GM23248 (cell line): ENCODE data around the gene FSTL3. TPM values are rescaled to one million over a fixed set of nuclear protein-coding genes. Genes with fewer than 3 reads are reported as not detected.

Experiments used
- DNase-seq: peaks from one replicate; pipeline ENCODE4 v3.0.0-alpha.2; 2015
- H2AFZ ChIP-seq: fragments of 200-600 bp; sonication (generic); 2 replicates; pipeline ENCODE4 v1.6.1; 2016; ENCODE audit warnings: antibody characterized with exemption
- H3F3A ChIP-seq: fragments of 200-600 bp; sonication (generic); 2 replicates; pipeline ENCODE4 v1.6.1; 2016; ENCODE audit warnings: mild to moderate bottlenecking, antibody characterized with exemption, mixed run types; ENCODE audit not compliant: insufficient read depth
- H3K27ac ChIP-seq: fragments of 200-600 bp; sonication (generic); 2 replicates; pipeline ENCODE4 v1.5.1; 2016; ENCODE audit warnings: mild to moderate bottlenecking
- H3K27me3 ChIP-seq: fragments of 200-600 bp; sonication (generic); replicated peaks from 2 replicates; pipeline ENCODE4 v1.6.1; 2016; ENCODE audit warnings: mild to moderate bottlenecking; ENCODE audit not compliant: insufficient read depth
- H3K36me3 ChIP-seq: fragments of 200-600 bp; sonication (generic); 2 replicates; pipeline ENCODE4 v1.6.1; 2016; ENCODE audit warnings: low read depth, mild to moderate bottlenecking
- H3K4me1 ChIP-seq: fragments of 200-600 bp; sonication (generic); 2 replicates; pipeline ENCODE4 v1.6.1; 2016; ENCODE audit warnings: mild to moderate bottlenecking; ENCODE audit not compliant: insufficient read depth
- H3K4me2 ChIP-seq: fragments of 200-600 bp; sonication (generic); one replicate; pipeline ENCODE4 v1.6.1; 2016; ENCODE audit warnings: mild to moderate bottlenecking; ENCODE audit not compliant: unreplicated experiment
- H3K4me3 ChIP-seq: fragments of 200-600 bp; sonication (generic); 2 replicates; pipeline ENCODE4 v1.5.1; 2016; ENCODE audit warnings: mild to moderate bottlenecking
- H3K79me2 ChIP-seq: fragments of 200-600 bp; sonication (generic); 2 replicates; pipeline ENCODE4 v1.6.1; 2016; ENCODE audit warnings: mild to moderate bottlenecking; ENCODE audit not compliant: insufficient read depth
- H3K9ac ChIP-seq: fragments of 200-600 bp; sonication (generic); 2 replicates; pipeline ENCODE4 v1.6.1; 2016; ENCODE audit warnings: mild to moderate bottlenecking
- H3K9me2 ChIP-seq: fragments of 200-600 bp; sonication (generic); 2 replicates; pipeline ENCODE4 v1.6.1; 2016; ENCODE audit warnings: mixed run types, mild to moderate bottlenecking, moderate library complexity; ENCODE audit not compliant: insufficient read depth
- H3K9me3 ChIP-seq: fragments of 200-600 bp; sonication (generic); one replicate; pipeline ENCODE4 v1.6.1; 2017; ENCODE audit warnings: low read depth
- H4K20me1 ChIP-seq: fragments of 200-600 bp; sonication (generic); 2 replicates; pipeline ENCODE4 v1.6.0; 2016; ENCODE audit not compliant: insufficient read depth
- EZH2 ChIP-seq: fragments of 200-600 bp; sonication (generic); IDR thresholded peaks from 2 replicates; pipeline ENCODE4 v1.6.1; 2018; ENCODE audit warnings: antibody characterized with exemption, mild to moderate bottlenecking; ENCODE audit not compliant: insufficient read depth, poor library complexity, severe bottlenecking
- EZH2phosphoT487 ChIP-seq: fragments of 200-600 bp; sonication (generic); IDR thresholded peaks from 2 replicates; pipeline ENCODE4 v1.6.1; 2018; ENCODE audit warnings: antibody characterized with exemption, moderate library complexity, mild to moderate bottlenecking, low read depth; ENCODE audit not compliant: insufficient read depth
- WGBS, 2 experiments: methylation state at CpG; one replicate each; pipeline ENCODE4 v1.1.6; 2015 to 2017; ENCODE audit warnings: low lambda C conversion rate in 2 of 2, low coverage in 1 of 2; ENCODE audit errors: missing lambda C conversion rate in 2 of 2; 5-methylcytosine and 5-hydroxymethylcytosine counted together
- in situ Hi-C: fragments of 300-500 bp; cut with MboI; formaldehyde crosslinking; loops from 2 replicates; pipeline ENCODE4 v1.15.0; 2020
- polyA plus RNA-seq: library from polyadenylated mRNA; unstranded; fragments of >200 nt; fragmentation: Nextera tagmentation; extraction: Ambion mirVana; gene quantifications from 2 replicates; pipeline ENCODE4 v1.2.1, GENCODE V29; 2016
- total RNA-seq: library from RNA; depleted of rRNA; stranded (reverse); fragments of >200 nt; shearing (Covaris generic); gene quantifications from 2 replicates; pipeline ENCODE4 v1.2.3, GENCODE V29; 2014

The FSTL3 gene
- total and polyA plus RNA-seq, 2 experiments from 2014 or later: 41.4 to 100 TPM

- peaks cover 7% of the 10 kb centered on the region; the same call in 1 of the 2 replicates for H3F3A ChIP-seq
- H3K9ac ChIP-seq: no peak overlapping the region
- no peaks in the 10 kb centered on the region for H3K9me3 ChIP-seq
- H3K4me1 ChIP-seq: no peaks in the 10 kb centered on the region
- H3K9me2 ChIP-seq: no peaks in the 10 kb centered on the region
- DNase-seq: no peak
- WGBS, 2 experiments: 2 to 4% methylated on average over 43 to 60 of the region's 78 CpGs
- TF ChIP-seq EZH2phosphoT487 (no peak), EZH2 (peak; percentile 65)
- H2AFZ ChIP-seq: no peak overlapping the region
- H3K4me2 ChIP-seq: no peak overlapping the region
- no peaks in the 10 kb centered on the region for H3K36me3 ChIP-seq
- H3K4me3 ChIP-seq: peak overlapping the region; percentile 42; the same call in 1 of the 2 replicates
- no peaks in the 10 kb centered on the region for H4K20me1 ChIP-seq
- H3K27ac ChIP-seq: no peak overlapping the region
- in situ Hi-C loops: no loop called here
- no peaks in the 10 kb centered on the region for H3K79me2 ChIP-seq
- peaks cover 15% of the 10 kb centered on the region; the same call in 1 of the 2 replicates for H3K27me3 ChIP-seq
Observed at GRCh38 chr19:709196-709964, 33.2 kb downstream of the FSTL3 start.

DNA sequence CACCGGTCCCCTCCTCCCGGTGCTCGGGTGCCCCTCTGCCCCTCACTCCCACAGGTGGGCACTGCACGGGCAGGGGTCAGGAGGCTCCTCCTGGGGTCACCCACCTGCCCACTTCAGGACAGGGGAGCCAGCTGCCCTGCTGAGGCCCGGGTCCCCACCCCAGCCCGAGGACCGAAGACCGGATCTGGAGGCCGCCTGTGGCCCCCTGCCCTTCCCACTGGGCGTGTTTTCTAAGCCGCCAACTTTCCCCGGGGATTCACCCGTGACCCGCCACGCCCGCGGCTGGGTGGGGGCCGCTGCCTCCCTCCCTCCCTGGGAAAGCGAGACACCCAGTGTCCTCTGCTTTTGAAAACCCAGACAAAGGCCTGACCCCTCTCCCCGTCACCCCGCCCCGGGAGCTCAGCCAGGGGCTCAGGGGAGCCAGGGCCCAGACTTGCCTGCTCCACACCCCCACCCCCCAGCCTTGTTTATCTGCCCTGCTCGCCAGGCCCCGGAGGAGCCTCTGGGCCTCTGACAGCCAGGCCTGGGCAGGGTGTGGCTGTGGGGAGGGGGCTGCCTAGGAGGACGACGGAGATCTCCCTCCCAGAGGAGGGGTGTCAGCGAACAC, 33.9 kb downstream of the FSTL3 start:
- Histone ChIP-seq H3K79me2 (no peaks in the 10 kb centered on the region), H3K4me3 (no peak overlapping the region), H3K9ac (no peak overlapping the region), H3K4me2 (no peak overlapping the region), H3K27me3 (peaks cover 15% of the 10 kb centered on the region; the same call in 1 of the 2 replicates), H3K36me3 (no peaks in the 10 kb centered on the region), H2AFZ (no peak overlapping the region), H3K9me2 (no peaks in the 10 kb centered on the region), H3K4me1 (no peaks in the 10 kb centered on the region), H4K20me1 (no peaks in the 10 kb centered on the region), H3F3A (peaks cover 7% of the 10 kb centered on the region; the same call in 1 of the 2 replicates), H3K9me3 (no peaks in the 10 kb centered on the region), H3K27ac (no peak overlapping the region)
- no peak for DNase-seq
- 4 to 5% methylated on average over 9 to 27 of the region's 27 CpGs for WGBS, 2 experiments
- in situ Hi-C loops: no loop called here
- no peak for TF ChIP-seq EZH2phosphoT487
- peak; percentile 6 for TF ChIP-seq EZH2

GRCh38 chr19:710767-711166, 34.6 kb downstream of the FSTL3 start:
- no peaks in the 10 kb centered on the region for H3K36me3 ChIP-seq
- H3K4me2 ChIP-seq: no peak overlapping the region
- no peaks in the 10 kb centered on the region for H3K9me3 ChIP-seq
- no peak overlapping the region for H3K9ac ChIP-seq
- no peak overlapping the region for H2AFZ ChIP-seq
- no peaks in the 10 kb centered on the region for H3K4me1 ChIP-seq
- H3K9me2 ChIP-seq: no peaks in the 10 kb centered on the region
- H4K20me1 ChIP-seq: no peaks in the 10 kb centered on the region
- in situ Hi-C loops: no loop called here
- no peak for DNase-seq
- H3K4me3 ChIP-seq: no peak overlapping the region
- TF ChIP-seq EZH2phosphoT487: no peak
- no peak for TF ChIP-seq EZH2
- WGBS, 2 experiments: 11 to 16% methylated on average over 19 of the region's 21 CpGs
- no peaks in the 10 kb centered on the region for H3K79me2 ChIP-seq
- peaks cover 15% of the 10 kb centered on the region; the same call in 1 of the 2 replicates for H3K27me3 ChIP-seq
- peaks cover 7% of the 10 kb centered on the region; the same call in 1 of the 2 replicates for H3F3A ChIP-seq
- H3K27ac ChIP-seq: no peak overlapping the region

GRCh38 chr19:711254-711653, 35.1 kb downstream of the FSTL3 start:
- H3F3A ChIP-seq: peaks cover 7% of the 10 kb centered on the region; the same call in 1 of the 2 replicates
- no peaks in the 10 kb centered on the region for H3K4me1 ChIP-seq
- DNase-seq: no peak
- no peaks in the 10 kb centered on the region for H3K9me3 ChIP-seq
- TF ChIP-seq EZH2phosphoT487: no peak
- peak; percentile 9 for TF ChIP-seq EZH2
- no peaks in the 10 kb centered on the region for H3K79me2 ChIP-seq
- no peak overlapping the region for H3K9ac ChIP-seq
- in situ Hi-C loops: no loop called here
- WGBS, 2 experiments: 76 to 93% methylated on average over 7 to 8 of the region's 8 CpGs
- H3K27me3 ChIP-seq: peaks cover 15% of the 10 kb centered on the region; the same call in 1 of the 2 replicates
- no peak overlapping the region for H3K4me2 ChIP-seq
- H3K9me2 ChIP-seq: no peaks in the 10 kb centered on the region
- H3K36me3 ChIP-seq: no peaks in the 10 kb centered on the region
- H3K4me3 ChIP-seq: no peak overlapping the region
- no peak overlapping the region for H3K27ac ChIP-seq
- H4K20me1 ChIP-seq: no peaks in the 10 kb centered on the region
- H2AFZ ChIP-seq: no peak overlapping the region
